ENCODE results near the gene OBI1.
"Not testable (repeated sequence)": the region's sequence is repeated elsewhere in the genome, so short reads cannot be mapped to it uniquely, and the experiment has no call there.

Gene OBI1

GRCh38 chr13:78658630-78659449 lies at the start of gene OBI1:
Gene OBI1, minus strand, starts transcription at chr13:78659155. Its CDS starts 35 bp downstream, at chr13:78659120.
- DNase-seq: peak; percentile 85

- DNase-seq: no peak
Measured at GRCh38 chr13:78701383-78701782, 42.4 kb upstream of the OBI1 start.

DNA sequence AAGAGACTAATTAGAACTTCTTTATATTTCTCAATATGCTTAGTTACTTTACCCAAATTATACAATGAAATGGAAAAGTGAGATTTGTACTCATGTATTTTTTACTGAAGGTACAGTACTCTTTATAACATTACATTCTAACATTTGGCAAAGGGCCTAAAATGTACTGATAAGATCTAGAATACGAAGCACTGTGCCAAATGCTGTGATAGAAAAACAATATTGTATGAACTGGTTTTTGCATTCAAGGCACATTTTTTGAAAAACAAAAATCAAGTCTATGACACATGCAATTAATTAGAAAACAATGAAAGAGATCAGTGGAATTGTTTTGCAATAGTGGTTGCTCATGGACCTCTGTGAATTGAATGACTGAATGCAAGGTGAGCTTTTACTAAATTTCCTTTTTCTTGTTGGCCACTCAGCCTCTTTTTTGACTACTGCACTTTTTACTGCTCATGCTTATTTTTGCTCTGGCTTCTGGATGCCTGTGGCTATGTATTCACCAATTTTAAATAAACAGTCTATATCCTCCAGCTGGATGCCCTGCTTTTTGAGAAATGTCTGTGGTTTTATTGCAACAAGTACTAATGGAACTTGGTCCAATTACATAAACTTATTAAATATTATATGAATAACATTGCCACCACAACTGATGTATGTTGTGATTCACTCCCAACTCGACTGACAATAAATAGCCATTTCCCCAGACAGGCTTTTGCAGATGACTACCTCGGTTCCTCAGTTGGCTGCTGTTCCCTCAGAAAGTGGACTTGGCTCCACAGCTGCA lies 41.4 kb upstream of the OBI1 start:
- no peak for DNase-seq

DNA sequence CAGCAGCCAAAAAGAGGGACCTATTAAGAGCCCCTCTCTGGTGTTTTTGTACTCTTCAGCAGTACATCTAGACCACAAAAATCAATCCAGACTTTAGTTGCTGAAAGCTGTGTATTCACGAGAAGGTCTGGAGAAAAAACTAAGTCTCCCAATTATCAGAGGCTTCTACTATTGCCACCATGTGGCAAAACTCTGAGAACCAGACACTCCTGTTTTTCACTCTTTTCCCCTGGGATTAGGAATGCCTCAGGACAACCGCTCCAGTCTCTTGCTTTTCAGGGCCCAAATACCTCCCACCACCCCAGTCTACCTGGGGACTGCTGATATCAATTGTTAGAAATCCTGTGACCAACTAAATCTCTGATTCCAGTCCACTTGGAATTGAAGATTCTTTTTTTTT lies 30.1 kb upstream of the OBI1 start:
- no peak for DNase-seq

- no peak for DNase-seq
Measured at GRCh38 chr13:78686461-78686860, 27.5 kb upstream of the OBI1 start.

DNA sequence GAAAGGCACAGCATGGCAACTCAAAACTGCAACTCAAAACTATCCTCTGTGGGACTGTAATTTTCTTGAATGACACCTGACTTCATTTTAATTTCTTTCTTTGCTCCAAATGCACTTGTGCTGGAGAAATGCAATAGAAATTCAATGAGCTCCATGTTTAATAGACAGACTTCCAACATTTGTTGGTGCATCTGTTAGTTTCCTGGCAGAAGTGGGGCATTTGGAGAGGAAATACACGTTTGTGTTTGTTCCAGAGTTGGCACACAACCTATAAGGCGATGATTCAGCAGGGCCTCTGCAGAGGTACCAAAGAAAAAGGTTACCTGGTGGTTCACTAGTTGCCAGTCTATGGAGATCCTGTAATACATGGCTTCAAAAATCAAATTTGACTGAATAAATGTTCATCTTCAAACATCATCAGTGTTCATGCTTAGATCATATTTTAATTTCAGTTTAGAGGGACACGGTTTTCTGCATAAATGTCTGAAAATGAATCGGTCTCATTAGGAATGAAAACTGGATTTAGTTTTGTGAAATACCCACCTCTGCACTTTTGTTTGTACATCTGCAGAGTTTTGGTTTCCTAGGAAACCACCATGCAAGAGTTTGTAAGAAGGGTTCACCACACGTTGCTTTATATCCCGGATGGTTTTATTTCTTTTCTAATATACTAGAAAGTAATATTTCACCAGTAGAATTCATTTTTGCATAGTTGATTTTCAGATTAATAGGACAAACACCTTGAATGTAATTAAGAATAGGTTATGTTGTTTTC lies 21.8 kb upstream of the OBI1 start:
- DNase-seq: no peak

- no peak for DNase-seq
Measured at GRCh38 chr13:78680115-78680561, 21.2 kb upstream of the OBI1 start.

GRCh38 chr13:78679329-78679728 lies 20.4 kb upstream of the OBI1 start:
- no peak for DNase-seq

GRCh38 chr13:78675112-78675511 lies 16.2 kb upstream of the OBI1 start:
- no peak for DNase-seq

DNA sequence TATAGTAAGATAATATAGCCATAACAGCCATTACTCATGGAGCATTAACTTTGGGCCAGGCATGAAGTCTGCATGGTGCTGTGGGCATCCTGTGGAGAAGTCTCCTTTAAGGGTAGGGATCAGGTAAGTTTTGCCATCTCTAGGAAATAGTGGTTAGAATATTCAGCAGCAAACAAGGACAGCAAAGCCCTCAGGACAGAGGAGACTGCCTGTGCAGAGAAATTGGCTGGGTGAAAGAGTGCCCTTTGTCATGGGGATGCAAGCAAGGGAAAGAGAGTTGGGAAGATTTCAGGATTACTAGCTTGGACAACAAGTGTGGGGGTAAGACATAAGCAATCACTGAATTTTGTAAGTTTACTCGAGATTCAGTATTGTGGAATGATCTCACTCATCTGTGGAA lies 15.7 kb upstream of the OBI1 start:
- no peak for DNase-seq

DNA sequence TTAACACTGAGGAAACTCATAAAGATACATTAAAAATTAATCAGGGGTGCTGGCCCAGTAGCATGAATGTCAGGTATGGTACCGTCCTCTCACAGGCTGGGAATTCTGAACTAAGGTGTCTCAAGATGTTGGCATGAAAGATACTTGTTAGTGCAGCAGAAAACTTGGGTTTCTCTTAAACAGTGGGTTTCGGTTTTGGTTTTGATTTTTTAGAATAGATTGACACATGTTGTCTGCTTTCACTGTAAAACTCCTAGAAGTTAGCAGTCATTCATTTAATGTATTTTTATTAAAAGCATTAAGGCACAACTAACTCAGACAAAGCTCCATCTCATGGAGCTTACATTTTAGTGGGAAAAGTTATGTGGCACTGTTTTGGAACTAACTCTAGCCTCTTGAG lies 3.5 kb upstream of the OBI1 start:
- no peak for DNase-seq

- no peak for DNase-seq
Measured at GRCh38 chr13:78660495-78660857, 1.5 kb upstream of the OBI1 start.

- DNase-seq: no peak
Measured at GRCh38 chr13:78659732-78660494, 958 bp upstream of the OBI1 start.

DNA sequence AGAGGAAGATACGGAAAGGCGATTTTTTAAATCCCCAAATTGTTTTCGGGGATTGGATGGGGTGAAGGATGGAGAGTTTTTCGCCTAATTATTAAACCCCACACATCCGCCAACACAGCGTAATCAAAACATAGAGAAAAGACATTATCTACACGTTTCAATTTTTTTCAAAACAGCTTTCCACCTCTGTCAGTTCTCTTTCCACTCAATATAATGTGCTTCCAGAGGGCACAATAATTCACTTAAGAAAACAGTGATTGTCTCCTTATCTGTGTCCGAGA lies 435 bp upstream of the OBI1 start:
- DNase-seq: no peak

DNA sequence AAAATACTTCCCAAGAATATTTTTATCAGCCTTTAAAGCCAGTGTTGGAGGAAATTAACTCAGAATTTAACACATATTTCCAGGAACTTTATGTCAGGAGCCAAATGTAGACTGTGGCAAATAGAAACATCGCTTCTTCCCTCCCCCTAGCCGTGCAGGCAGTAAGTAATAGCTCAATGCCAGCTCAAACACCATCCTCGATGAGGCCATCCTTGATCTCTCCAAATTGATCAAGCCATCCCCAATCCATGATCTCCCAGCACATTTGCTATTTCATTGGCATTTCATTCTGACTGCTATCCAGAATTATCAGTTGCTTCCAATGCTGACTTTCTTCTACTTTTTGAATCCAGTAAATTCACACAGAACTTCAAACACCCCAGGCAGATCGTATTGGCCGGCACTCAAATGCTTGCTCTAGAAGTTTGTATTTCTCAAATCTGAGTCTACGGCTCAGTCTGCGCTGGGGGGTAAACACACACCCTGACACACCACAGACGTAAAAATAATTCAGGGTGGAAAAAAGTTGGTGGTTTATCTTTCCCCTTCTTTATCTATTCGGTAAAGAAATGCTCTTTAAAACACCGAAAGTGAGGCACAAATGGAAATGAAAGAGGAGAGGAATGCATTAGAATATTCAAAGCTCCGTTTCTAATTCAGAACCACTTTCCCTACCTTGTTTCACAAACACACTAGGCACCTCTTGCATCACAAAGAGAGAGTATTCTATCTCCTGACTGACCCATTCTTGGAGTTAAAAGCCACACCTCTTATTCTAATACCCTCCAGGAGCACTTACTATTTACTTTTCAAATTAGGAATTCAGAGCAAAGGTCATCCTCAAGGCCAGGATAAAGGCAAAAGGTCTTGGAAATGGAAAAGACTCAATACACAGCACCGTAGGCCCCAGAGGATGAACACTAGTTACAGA lies 991 bp downstream of the OBI1 start:
- no peak for DNase-seq

- no peak for DNase-seq
Measured at GRCh38 chr13:78655906-78656305, 3.0 kb downstream of the OBI1 start.

DNA sequence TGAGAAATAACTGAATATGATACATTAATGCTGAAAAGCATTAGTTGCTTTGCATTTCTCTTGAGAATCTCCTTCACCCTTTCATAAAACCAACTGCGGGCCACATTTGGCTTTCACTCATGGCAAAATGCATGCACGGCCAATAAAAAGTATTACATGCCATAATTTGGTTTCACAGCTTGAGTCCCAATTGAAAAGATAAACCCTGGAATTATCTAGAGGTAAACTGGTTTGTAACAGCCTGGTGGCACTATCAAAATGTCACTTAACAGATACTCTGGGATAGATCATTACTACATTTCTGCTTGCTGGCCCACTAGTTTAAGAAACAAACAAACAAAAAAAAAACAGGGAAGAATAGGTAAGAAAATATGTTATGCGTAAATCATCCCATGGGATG lies 3.9 kb downstream of the OBI1 start:
- no peak for DNase-seq

GRCh38 chr13:78652651-78653050 lies 6.3 kb downstream of the OBI1 start:
- no peak for DNase-seq

DNA sequence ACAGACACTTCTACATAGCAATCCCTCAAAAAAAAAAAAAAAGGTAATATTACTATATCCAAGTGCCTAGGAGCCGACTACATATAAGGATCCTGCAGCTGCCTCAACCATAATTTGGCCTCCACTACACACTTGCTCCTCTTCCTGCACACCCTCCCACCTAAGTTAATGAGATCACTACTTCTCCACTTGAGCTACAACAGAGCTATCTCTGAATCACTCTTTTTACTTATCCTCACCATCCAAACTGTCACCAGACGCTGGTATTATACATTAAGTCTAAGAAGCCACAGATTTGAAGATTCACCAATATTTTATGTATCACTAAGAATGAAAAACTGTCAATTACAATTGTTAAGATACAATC lies 8.3 kb downstream of the OBI1 start:
- no peak for DNase-seq

- DNase-seq: no peak
Measured at GRCh38 chr13:78649997-78650716, 8.8 kb downstream of the OBI1 start.

DNA sequence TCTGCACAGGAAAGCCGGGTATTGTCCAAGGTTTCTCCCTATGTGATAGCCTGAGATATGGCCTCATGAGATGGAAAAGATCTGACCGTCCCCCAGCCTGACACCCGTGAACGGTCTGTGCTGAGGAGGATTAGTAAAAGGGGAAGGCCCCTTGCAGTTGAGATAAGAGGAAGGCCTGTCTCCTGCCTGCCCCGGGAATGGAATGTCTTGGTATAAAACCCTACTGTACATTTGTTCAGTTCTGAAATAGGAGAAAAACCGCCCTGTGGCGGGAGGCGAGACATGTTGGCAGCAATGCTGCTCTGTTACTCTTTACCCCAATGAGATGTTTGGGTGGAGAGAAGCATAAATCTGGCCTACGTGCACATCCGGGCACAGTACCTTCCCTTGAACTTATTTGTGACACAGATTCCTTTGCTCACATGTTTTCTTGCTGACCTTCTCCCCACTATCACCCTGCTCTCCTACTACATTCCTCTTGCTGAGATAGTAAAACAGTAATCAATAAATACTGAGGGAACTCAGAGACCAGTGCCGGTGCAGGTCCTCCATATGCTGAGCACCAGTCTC lies 11.8 kb downstream of the OBI1 start:
- not testable (repeated sequence) for DNase-seq
